Stimulated activated CD8-positive, alpha-beta memory T cell treated with anti-CD3 and anti-CD28 coated beads, Interleukin-12 subunit alpha, Interleukin-12 subunit beta, amount 100 ng/mL, for 24 hours (primary cell): ENCODE measurements around the gene RHOU.

ENCODE experiments used
- DNase-seq: peaks from one replicate; pipeline ENCODE4 v3.0.0-alpha.2; 2020; ENCODE audit errors: extremely low read depth

Gene RHOU

DNA sequence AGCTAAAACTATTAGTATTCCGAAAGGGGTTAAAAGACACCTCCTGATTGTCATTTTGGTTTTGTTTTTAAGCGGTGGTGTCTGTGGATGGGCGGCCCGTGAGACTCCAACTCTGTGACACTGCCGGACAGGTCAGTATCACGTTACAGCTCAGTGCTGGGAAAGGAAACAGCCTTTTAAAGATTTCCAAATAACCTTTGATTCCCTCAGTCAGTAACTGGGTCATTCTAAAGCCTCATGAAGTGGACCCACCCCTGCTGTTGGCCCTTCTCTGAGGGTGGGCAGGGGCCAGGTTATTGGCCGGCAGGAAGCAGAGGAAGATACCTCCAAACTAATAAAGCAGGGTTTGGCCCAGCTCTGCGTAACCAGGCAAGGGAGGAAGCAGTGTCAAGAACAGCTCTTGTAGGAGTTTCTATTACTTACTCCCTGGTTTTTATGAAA, 2.3 kb downstream of the RHOU start:
- no peak for DNase-seq

DNA sequence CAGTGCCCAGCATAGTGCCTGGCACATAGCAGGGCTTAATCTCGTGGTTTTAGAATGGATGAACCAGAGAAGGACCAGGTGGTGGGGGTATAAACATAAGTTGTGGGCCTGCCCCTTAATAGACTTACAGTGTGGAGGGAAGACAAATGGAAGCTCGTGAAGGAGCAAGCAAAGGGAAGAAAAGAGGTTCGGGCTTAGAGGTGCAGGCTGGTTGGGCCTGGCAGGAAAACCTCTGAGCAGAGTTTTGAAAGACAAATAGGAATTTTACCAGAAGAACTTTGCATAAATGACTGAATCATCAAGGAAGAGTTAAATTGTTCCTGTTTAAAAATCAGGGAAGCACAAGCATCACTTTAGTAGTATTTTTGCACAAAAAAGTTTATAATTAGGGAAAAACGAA, 4.5 kb downstream of the RHOU start:
- DNase-seq: no peak

DNA sequence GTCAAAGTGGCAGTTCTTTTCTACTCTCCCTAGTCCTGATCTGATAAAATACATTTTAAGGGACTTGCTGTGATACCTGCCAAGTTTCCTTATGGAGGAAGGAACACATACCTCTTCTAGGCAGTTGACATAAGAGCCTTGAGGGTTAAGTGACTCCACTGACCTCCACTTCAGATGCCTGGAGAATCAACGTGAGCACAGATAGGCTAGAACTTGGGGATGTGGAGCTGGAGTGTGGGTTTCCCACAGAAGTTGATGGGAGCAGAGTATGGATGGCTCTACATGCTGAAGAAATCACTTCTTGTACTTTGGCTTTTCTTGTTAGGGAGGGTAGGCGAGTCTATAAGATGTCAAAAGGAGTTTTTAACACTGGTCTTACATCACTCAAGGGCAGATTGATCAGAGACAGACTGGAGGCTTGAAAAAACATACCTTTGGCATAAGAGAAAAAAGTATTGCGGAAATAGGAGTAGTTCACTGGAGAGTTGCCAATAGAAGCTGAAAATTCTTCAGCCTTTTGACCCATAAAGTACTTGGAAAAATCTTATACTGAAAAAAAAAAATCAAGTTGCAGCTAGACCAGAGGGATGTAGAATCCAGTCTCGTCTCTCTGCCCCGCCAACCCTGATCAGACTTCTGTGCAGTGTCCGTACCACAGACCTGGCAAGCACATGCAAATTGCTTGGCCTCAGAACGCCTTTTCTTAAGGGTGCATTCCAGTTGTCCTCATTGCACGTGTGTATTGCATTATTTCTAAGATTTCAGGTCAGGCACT, 5.5 kb downstream of the RHOU start:
- no peak for DNase-seq

DNA sequence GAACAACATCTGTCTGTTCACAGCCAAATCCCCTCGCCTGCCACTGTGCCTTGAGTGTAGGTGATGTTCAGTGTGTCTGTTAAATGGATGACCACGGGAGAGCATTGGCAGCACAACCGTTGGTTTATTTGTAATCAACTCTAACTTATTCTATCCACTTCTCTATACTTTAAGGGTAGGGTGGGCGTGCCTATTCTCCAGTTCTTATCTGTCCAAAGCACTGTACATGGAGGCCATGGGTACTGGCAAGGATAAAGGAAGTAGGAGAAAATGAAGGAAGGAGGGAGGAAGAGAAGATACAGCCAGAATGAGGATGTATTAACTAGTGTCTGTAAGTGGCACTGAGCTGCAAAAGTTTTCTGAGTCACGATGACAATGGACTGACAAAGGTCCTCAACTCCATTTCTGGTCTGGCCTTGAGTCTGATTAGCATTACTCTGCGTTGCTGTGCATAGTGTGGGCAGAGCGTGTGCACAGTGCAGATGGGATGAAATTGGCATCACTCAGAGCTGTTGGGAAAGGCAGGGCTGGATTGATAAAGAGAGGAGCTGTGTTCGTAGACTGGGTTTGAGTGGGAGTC, 7.1 kb downstream of the RHOU start:
- DNase-seq: no peak

DNA sequence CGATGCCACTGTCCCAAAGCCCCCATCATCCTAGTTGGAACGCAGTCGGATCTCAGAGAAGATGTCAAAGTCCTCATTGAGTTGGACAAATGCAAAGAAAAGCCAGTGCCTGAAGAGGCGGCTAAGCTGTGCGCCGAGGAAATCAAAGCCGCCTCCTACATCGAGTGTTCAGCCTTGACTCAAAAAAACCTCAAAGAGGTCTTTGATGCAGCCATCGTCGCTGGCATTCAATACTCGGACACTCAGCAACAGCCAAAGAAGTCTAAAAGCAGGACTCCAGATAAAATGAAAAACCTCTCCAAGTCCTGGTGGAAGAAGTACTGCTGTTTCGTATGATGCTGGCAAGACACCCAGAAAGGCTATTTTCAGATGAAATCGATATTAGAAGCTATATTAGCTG, 8.1 kb downstream of the RHOU start:
- no peak for DNase-seq

DNA sequence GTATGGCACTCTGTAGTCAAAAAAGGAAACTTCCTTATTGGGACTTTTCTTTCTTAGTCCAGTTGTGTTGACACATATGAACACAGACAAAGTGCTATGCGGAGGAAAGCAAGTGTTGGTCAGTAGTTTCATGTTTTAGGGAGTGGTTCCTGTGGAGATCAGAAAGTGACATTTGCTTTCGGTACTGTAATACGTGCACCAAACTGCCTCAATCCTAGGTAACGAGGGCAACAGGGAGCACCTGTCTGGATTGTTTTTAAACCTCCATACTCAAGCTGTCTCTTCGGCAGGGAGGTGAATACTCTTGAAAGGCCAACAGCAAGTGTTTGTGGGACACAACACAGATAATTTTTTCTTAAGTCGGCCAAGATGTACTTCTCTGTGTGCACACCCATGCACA, 9.1 kb downstream of the RHOU start:
- DNase-seq: no peak

DNA sequence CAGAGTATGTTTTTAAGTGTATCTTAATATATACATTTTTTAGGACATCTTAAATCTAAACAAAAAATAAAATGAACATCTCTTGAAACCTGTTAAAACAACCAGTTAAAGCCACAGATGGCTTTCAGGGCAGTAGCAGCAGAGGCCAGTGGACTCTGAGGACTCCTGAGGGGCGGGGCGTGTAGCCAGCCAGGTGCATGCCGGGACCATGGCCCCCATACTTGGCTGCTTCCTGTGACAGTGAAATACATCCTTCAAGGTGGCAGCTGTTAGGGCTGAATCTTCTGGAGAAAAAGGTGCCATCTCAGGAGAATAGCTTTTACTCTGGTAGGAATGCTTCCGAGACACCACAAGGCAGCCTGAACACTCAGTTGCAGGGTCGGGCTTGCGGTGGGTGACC, 9.6 kb downstream of the RHOU start:
- DNase-seq: no peak

DNA sequence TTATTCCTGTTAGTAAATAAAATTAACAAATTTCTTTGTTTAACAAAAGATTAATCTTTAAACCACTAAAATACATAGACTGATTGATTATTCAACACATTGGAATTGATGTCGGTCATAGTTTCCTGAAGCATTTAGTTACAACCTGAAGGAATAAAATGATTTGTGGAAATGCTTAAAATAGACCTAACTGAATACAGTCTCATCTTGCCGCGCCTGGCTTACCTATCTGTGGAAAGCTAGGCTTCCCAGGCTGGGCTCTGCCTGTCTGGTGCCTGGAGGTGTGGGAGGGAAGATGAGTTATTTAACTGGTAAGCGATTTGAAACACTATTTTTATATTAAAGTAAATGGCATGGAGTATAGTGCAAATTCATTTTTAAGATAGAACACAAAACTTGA, 10.2 kb downstream of the RHOU start:
- no peak for DNase-seq

DNA sequence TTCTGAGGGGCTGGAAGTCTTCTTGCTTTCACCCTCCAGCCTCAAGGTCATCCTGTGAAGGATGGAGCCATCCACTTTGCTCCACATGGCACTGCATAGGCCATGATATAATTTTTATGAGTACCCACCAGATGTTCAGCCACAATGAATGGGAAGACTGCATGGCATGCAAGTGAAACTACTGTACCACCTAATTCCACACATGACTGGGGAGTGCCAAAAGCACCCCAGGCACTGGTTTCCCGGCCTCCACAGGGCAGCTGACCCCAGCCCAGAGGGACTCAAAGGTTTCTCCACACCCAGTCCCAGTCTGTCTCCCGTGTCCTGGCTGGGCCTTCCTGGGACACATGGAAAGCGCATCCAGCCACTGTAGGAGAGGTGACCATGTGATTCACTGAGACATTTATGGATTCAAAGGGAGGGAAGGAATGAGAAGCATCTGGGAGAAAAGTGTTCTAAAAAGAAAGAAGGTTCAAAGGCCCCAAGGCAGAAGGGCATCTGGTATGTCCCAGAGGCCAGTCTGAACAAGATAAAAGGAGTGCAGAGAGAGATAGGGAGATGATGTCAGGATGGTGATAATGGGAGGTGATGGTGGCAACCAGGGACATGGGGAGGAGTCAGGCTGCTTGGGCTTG, 12.1 kb downstream of the RHOU start:
- no peak for DNase-seq

DNA sequence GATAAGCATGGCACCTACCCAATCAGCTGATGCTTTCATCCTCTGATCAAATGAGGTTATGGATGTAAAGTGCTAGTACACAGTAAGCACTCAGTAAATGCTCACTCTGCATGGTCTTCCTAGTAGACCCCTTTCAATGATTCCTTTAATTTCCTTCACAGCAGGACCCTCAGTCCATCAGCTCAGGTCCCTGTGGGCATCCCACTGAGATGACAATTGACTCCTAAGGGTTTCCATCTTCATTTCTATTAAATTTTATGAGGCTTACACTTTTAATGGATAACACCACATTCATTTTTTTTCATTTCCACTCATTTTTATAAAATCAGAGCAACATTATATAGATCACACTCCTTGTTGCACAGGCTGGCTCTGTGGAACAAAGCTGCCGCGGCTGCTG, 12.8 kb downstream of the RHOU start:
- DNase-seq: no peak

DNA sequence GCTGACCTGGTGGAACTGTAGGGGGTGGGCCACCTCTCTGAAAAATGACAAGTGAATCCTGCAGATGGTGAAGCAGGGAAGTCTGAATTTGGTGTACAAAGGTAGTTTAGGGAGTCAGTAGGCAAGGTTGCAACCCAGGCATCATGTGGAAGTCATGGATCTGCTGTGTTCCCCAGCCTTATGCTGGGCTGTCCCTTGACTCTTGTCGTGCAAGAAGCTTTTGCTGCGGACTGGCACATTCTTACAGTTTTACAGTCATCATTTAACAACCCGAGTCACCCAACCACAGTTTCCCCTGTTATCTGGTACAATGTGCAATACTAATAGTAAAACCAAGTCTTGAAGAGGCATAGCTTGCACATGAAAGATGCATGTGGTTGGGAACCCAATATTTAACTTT, 13.2 kb downstream of the RHOU start:
- no peak for DNase-seq

DNA sequence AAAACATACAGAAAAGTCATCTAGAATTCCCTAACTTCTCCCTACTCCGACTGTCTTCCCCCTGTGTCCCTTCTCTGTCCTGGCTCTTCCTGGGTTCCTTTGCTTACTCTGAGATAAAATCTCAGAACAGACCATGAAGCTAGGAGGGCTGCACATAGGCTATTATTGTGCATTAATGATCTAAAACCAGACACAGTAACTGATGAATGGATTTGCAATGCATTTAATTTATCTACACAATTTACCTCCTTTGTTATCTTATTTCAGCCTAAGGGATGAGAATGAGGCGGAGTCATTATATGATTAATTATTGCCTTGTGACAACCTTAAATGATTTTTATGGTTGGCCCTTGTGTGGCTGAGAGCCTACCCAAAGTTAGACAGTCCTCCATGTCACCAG, 14.5 kb downstream of the RHOU start:
- DNase-seq: no peak

DNA sequence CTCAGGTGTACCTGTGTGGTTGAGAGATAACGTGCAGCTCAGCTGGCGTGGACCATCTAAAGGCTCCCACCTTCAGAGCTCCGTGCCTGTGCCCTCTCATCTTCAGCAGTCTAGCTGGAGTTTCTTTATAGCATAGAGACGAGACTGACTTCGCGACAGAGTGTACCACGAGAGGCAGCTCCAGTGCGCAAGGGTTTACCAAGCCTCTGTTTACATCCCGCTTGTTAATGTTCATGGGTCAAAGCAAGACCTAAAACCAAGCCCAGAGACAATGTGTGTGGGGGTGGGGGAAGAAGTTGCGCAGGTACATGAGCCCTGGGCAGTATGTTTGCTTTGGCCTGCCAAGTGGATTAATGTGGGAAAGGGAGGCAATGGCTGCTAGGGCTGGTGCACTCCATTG, 15.6 kb downstream of the RHOU start:
- no peak for DNase-seq

DNA sequence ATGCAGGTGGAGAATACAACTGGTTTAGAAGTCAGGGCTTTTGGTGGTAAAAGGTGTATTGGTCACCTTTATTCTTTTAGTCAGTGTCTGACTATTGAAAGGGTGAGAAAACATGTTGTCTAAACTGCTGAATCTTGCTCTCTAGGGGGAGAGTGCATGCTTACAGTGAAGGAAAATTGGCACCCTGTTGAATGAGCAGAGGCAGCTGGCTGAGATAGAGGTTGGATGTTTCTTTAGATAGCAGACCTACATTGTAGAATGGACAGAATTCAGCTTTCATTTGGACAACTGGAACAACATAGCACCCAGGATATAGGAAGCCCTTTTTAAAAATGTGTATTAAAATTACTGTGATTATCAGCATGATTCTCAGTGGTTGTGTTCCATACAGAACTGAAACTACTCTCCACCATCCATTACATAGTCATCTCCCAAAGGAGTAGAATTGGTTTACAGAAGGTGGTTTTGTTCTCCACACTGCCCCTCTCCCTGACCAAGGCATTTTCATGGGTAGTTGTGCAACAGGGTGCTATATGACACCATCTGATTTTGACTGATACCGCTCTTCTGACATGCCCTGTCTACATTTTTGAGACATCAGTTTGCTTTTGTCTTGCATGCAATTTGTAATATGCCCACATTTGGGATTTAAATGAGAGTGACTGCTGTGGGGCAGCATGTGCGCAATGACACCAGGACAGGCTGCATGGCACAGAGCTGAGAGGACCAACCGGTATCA, 16.2 kb downstream of the RHOU start:
- no peak for DNase-seq

DNA sequence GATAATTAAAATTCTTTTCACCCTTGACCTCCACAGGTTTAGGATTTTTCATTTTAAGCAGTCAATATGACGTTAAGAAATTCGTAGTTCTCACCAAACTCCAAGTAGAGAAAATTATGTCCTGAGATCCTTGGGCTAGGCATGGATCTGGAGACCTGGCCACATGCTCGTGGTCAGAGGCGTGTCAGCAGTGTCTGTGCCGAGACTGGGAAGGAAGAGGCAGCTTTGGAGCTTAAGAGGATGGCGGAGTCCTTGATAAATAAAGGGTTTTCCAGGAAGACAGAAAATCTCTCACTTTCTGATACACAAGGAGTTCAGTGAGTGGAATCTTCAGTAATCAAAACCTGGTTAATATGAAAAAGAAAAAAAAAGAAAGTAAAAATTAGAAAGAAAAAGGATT, 17.0 kb downstream of the RHOU start:
- DNase-seq: no peak

DNA sequence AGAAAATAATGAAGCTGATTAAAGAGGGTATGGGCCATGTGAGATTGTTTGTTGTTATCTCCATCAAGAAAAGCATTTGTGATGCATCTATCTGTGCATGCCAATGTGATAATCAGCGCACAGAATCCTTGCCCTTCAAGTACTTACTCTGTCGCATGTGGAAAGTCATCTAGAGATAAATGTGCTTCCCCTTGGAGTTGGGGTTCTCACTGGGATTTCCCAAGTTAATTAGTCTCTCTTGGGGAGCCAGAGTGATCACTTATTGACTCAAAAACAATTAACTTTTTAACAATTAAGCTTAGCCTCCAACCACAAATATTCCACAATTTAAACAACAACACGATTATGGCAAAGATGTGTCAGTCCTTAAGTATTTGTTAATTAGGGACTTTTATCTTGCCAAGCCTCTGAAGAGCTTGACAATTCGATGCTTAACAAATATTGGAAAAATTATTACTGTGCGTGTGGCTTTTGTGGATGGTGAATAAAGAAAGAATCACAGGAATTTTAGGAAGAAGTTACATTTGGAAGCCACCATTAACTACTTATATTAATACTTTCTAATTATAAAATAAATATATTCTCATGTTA, 17.5 kb downstream of the RHOU start:
- no peak for DNase-seq

DNA sequence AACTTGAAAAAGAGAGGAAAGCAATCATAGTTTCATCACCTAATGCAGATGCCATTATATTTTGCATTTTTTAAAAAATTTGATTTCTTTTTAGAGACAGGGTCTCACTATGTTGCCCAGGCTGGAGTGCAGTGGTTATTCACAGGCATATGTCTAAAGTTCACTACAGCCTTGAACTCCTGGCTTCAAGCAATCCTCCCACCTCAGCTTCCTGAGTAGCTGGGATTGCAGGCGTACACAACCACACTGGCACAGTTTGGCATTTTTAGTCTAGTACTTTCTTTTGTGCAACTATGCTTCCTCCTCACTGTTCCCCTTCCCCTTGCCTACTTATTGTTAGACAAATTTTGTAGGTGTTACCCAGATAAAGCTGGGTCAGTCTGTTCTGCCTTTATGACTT, 18.0 kb downstream of the RHOU start:
- no peak for DNase-seq

DNA sequence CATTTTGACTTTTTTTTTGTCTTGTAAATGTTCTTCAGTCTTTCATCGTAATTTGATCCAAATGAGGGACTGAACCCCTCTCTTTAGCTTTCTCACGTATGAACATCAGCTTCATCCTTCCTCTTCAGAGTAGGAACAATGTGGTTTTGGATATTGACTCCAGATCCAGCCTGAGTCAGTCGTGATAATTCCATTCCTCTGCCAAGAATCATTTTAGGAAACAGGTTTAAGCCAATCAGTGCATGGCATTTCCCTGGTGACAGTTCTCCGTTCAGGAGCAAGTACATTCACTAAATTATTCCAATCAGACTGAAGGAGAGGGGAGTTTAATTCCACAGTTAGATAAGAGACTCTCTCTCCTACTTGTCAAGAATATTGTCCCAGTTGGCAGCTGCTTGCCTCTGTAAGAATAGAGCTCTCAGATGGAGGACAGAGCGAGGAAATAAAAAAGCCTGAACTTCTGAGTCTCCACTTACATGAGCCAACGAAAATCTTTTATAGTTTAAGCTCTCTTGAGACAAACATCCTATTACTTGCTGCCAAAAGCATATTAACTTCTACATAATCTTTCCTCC, 18.6 kb downstream of the RHOU start:
- DNase-seq: no peak

DNA sequence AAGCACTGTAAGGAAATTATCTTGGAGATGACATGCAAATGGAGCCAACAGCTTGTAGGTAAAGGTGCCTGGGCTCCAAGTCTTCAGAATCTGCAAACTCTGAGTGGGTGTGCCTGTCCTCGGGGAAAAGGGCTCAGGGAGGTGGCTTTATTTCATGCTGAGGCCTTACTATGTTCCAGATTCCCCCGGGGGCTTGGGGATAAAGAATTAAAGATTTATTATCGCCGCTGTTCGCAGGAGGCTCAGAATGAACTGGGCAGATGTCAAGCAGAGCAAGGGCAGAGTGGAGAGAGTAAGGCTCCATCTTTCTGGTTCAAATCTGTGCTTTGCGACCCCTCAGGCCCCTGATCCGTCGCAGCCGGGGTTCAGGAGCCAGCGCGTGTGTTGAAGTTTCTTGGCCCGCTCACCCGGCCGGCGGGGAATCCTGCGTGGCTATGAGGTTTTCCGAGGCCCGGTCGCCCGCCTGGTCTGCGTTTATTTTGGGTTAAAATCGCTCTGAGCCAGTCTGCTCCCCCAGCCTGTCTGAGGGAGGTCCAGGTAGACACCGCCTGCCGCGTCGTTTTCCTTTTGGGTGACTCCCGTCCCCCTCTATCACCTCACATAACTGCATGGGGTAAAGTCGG, 19.5 kb downstream of the RHOU start:
- no peak for DNase-seq

DNA sequence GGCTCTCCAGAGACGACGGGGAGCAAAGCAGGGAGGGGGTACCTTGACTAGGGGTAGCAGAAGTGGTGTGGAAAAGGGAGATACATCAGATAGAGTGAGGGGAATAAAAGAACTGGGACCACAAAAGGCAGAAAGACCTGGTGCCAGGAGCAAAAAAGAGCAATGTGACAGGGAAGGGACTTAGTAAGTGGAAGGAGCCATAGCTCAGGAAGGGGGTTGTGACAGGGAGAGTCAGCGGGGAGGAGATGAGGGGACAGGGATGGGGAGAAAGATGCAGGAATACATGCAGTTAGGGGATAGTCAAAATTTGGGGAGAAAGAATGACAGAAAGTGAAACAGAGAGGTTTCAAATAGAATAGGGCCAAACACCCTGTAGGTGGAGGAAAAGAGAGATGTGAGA, 20.5 kb downstream of the RHOU start:
- DNase-seq: no peak

DNA sequence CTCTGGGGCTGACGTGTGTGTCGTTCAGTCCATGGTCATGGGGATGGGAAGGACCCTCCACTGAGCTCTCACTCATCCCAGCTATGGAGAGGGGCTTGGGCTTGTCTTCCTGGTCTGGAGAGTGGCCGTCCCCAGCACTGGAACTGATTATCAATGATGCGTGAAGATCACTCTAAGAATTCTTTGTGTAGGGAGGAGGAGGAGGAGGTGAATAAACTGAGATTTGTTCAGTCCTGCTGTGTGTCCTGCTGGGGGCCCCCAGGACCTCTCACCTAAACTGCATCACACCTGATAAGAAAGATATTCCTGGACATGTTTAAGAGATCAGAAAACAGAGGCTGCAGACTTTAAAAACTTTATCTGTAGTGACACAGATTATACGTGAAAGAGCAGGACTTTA, 21.2 kb downstream of the RHOU start:
- no peak for DNase-seq

DNA sequence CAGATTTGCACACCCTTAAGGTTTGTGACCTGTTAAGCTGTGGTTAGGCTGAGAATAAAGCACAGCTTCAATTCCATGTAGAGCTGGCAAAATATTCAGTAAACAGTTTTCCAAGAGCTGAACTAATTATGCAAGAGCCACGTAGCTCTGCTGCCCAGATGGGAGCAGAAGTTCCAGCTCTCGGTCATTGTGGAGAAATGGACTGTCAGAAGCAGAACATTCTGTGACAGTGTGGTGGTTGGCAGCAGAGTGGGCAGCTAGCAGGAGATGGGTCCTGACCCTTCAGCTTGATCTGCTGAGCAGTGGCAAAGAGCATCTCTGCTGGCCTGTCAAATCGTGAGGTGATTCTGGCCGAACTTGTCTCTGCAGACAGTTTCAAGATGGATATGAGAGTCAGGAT, 23.2 kb downstream of the RHOU start:
- DNase-seq: no peak
